GM18507 (cell line): ENCODE results near the gene SPECC1.
A peak's percentile ranks its signal among the peaks of the same experiment; 100 is the strongest.
"Not testable (repeated sequence)": the region's sequence is repeated elsewhere in the genome, so short reads cannot be mapped to it uniquely, and the experiment has no call there.

Experiments used
- DNase-seq: peaks from one replicate; pipeline ENCODE4 v3.0.0; 2011; ENCODE audit warnings: low read depth; ENCODE audit not compliant: insufficient read length; ENCODE audit errors: extremely low spot score
- FAIRE-seq: peaks from 2 replicates; lab custom pipeline; 2011; peaks lifted over from hg19 to GRCh38; lab: Jason Lieb, UNC

The SPECC1 gene

DNA sequence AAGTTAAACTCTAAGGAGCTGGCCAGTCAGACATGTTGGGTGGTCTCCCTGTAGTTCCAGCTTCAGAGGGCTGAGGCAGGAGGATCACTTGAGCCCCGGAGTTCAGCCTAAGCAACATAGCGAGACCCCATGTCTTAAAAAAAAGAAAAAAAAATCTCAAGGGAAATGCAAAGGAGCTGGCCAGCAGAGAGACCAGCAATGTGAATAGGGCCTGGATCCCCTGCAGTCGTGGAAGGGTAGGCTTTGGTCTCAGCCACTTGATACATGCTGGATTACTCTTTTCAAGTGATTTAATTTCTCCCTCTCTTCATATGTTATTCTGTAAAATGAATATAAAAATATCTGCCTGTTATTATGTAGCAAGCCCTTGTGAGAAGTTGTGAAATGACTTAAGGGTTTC is 207.7 kb downstream of the SPECC1 start:
- DNase-seq, result no peak
- no peak for FAIRE-seq

DNA sequence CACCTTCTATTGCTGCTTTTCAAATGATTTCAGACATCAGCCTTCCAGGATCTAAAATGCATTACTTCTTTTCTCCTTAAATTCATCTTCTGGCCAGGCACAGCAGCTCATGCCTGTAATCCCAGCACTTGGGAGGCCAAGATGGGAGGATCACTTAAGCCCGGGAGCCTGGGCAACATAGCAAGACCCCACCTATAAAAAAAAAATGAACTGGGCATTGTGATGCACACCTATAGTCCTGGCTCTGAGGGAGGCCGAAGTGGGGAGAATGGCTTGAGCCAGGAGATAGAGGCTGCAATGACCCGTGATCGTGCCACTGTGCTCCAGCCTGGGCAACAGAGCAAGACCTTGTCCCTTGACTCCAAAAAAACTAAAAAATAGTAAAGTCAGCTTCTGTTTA is 208.5 kb downstream of the SPECC1 start:
- DNase-seq (no peak), FAIRE-seq (no peak)

DNA sequence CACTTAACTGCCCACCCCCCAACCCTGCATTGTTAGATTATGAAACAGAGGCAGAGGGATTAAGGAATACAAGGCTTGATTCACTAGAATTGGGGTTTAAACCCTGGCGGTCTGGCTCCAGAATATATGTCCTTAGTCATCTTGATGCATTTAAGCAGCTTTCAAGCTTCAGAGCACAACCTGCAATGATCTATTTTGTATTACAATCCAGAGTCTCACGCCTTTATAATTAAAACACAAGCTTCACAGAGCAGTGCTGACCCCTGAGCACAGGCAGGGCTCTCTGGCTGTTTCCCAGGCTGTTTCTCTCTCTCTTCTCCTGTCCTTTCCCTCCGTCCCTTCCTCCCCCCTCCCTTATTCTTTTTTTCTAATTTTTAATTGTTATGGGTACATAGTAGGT is 209.1 kb downstream of the SPECC1 start:
- no peak for FAIRE-seq
- DNase-seq, result no peak

- DNase-seq, result no peak
- no peak for FAIRE-seq
These were observed 214.7 kb downstream of the SPECC1 start for GRCh38 chr17:20223808-20224328.

DNA sequence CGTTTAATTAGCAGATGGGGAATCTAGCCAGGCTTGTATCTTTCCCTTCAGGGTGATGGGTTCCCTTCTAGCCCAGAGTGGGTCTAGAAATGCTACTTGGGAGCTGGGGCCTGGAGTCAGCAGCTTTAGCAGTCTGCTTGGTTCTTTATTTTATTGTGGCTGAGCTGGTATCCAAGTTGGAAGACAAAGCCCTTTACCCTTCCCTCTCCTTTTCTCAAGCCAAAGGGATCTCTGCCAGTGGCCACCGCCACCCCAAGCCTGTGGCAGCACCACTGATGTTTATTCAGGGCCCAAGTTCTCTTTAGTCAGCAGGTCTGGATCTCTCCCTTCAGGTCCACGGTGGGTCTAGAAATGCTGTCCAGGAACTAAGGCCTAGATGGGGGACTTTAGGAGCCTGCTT is 215.2 kb downstream of the SPECC1 start:
- FAIRE-seq, result no peak

DNA sequence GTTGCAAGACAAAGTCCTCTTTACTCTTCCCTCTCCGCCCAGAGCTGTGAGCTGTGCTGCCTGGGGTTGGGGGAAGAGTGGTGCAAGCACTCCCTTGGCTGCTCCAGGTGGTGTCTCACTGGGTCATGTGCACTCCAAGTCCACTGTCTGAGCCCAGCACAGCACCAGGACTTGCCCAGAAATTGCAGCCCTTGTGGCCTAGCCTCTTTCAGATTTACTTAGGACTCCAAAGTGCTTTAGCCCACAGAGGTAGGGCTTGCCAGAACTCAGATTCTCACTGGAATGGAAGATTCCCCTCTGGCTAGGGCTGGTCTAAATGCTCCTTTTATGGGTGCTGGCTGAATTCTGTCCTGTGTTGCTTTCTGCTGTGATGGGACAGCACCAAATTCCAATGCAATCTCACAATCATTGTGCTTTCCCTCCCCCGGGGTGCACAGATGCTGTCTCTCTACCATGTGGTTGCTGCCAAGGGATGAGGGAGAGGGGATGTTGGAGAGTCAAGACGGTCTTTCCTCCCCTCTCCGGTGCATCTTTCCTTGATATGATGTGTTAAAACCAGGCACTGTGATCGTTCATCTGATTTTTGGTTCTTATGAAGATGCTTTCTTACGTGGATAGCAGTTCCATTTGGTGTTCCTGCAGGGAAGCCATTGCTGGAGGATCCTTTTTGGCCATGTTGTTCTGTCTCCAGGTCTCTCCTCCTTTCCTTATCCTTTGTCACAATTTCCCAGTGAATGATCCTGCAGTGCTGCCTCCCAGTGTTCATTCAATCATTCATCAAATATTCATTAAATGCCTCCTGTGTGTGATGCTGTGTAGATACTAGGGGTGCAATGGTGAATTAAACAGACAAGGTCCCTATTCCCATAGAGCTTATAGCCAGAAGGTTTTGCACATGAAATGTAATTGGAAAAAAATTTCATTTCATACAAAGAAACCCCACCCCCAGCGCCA is 216.3 kb downstream of the SPECC1 start:
- DNase-seq (no peak), FAIRE-seq (no peak)

More for the DNA sequence above, 215.2 kb downstream of the SPECC1 start:
- DNase-seq, result no peak

GRCh38 chr17:20226814-20227482 is 217.8 kb downstream of the SPECC1 start:
- FAIRE-seq (peak; percentile 64), DNase-seq (peak; percentile 32)

DNA sequence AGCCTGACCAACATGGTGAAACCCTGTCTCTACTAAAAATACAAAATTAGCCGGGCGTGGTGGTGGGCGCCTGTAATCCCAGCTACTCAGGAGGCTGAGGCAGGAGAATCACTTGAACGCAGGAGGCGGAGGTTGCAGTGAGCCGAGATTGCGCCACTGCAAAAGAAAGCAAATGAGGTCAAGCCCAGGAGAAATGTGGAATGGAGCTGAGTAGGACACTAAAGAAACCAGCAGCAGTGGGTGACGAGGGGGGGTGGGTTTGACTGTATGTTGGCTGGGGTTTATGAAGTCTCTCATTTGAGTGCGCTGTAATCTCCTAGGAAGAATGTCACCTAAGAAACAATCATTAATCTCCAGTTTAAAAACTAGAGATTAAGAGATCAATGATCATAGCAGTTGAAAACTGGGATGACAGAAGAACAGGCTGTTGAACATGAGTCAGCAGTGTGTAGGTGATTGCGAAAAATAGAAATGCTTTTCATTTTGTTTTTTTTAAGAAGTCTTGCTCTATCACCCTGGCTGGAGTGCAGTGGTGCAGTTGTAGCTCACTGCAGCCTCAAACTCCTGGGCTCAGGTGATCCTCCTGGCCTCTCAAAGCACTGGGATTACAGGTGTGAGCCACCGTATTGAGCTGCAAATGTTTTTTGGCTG is 218.7 kb downstream of the SPECC1 start:
- FAIRE-seq, DNase-seq: not testable (repeated sequence)

DNA sequence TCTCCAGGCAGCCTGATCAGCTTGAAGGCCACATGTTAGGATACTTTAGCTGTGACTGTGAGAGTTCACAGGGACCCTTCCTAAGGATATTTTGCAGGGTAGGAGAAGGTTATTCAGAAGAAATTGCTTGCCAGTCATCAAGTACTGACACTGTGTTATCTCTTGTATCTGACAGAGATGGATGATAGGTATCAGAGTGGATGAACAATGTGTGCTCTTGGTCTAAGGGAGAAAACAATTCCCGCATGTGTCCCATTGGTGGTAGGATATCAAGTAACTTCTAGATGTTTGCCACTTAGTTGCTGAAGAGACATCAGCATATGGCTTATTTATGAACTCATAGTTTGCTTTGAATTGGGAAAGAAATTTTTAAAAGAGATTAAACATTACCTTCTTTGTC is 219.3 kb downstream of the SPECC1 start:
- FAIRE-seq, result no peak
- DNase-seq, result no peak

DNA sequence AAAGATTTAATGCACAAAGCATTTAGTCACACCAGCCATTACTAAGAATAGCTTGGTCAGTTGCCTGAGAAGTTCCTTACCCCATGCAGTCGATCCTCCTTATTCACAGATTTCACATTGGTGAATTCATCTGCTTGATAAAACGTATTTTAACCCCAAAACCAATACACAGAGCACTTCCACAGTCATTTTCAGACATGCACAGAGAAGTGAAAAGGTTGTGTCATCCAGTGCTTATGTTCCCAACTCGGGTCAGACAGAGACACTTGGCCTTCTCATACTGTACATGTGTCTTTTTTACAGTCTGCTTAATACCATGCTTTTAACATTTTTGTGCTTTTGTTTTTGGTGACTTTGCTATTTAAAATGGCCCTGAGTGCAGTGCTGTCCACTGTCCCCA is 219.7 kb downstream of the SPECC1 start:
- no peak for FAIRE-seq
- DNase-seq, result no peak

- DNase-seq (no peak), FAIRE-seq (no peak)
These were observed 221.8 kb downstream of the SPECC1 start for GRCh38 chr17:20230924-20231323.

- DNase-seq (no peak), FAIRE-seq (no peak)
These were observed 223.5 kb downstream of the SPECC1 start for GRCh38 chr17:20232611-20233010.

GRCh38 chr17:20234276-20234675 is 225.1 kb downstream of the SPECC1 start:
- no peak for DNase-seq
- no peak for FAIRE-seq

DNA sequence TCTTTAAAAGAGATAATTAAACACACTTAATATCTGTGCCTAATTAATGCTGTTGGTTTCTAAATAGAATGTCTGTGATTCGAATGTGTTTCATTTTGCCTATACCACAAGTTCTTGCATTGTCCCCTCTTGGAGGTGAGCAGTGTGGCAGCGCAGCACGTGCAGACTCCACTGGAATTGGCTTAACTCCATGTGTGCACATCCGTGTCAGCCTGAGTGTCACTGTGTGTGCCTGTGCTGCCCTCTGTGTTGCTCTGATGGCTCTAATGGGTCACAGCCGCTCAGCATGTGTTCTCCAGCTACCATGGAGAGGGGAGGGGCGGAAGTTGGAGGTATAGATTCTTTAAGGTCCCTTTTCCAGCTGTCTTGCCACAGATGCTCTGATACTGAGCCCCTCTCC is 226.6 kb downstream of the SPECC1 start:
- no peak for FAIRE-seq
- DNase-seq, result no peak

DNA sequence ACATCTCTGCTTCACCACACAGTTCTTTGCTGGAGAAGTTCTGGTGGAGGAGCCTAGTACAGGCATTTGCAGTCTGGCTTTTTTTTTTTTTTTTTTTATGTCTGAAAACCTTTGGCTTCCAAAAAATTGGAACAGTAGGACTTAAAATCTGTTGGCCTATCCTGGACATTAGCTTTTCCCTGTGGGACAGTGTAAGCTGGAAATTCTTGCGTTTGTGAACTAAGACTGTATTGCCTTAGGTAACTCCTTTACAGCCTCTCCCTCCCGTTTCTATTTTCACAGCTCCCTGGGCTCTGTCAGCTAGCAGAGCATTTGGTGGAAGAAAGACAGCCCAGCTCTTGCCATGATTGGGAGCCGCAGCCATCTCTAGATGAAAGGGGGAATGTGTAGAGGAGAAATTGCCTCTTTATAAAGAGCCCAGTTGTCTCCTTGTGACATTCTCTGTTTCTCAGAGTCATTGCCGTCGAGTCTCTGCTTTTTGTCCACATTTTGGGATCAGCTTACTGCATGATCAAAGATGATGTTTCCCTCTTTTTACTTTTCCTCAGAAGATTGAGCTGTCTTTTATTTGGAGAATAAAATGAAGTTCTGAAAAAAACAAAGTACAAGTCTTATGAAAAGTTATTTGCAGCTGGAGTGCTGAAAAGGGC is 227.5 kb downstream of the SPECC1 start:
- DNase-seq (no peak), FAIRE-seq (no peak)

- not testable (repeated sequence) for DNase-seq, FAIRE-seq
These were observed 230.6 kb downstream of the SPECC1 start for GRCh38 chr17:20239776-20240175.

- DNase-seq, result no peak
- FAIRE-seq, result no peak
These were observed 232.7 kb downstream of the SPECC1 start for GRCh38 chr17:20241855-20242254.

DNA sequence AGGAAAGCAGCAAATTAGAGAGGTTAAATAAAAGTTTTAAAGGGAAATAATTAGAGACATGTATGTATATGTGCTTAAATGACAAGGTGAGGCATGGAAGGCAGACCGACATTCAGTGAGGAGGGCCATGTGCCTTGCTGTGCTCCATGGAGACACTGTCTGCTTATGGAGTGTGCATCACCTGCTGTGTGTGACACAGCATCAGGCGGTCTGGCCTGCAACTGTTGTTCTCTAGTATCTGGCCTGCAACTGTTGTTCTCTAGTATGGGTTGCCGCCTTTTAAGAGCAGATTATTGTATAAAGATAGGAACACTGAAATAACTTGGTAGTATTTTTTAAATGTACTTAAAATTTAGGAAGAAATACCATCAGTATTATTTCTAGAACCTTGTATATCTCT is 233.1 kb downstream of the SPECC1 start:
- DNase-seq (no peak), FAIRE-seq (no peak)

DNA sequence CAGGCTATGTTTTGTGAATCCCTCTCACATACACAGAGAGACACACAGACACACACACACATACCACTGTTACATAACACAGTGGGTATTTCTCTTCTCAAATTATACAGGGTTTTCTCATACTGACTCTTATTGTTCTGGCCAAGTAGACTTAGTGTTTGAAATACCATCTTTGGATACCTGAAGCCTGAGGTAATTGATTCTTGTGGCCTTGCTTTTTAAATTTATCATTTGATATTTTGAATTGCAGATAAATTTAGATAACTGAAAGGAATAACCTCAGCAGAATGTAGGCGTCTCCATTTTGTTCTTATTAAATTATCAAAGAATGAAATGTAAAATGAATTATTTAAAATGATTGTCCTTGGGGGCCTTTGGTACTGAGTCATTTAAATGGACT is 234.4 kb downstream of the SPECC1 start:
- no peak for DNase-seq
- FAIRE-seq, result no peak

DNA sequence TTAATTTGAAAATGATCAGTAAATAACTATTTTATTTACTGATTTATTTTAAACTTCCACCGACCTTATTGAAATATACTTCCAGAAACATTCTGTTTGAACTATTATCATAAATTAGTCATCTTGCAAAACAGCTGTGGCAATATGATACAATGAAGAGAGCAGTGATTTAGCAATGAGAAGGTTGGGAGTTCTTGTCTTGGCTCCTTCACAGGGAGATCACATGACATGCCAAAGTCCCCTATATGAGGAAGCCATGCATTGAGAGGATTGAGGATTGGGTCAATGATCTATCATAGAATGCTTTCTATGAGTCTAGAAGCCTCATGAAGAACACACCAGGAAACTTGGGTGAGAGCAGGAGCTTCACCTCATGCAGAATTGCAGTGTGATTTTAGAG is 235.5 kb downstream of the SPECC1 start:
- no peak for FAIRE-seq

More for the DNA sequence above, 235.5 kb downstream of the SPECC1 start:
- DNase-seq, result no peak
